M059J (cell line): Measurements from ENCODE around the gene PHACTR3. TPM values are rescaled to one million over a fixed set of nuclear protein-coding genes. Genes with fewer than 3 reads are reported as not detected.

Source experiments
- DNase-seq: peaks from one replicate; pipeline ENCODE4 v3.0.0-alpha.2; 2012; ENCODE audit warnings: low read depth
- total RNA-seq: library from RNA; depleted of rRNA; stranded (reverse); fragments of >200 nt; shearing (Covaris generic); gene quantifications from 2 replicates; pipeline ENCODE4 v1.2.3, GENCODE V29; 2014

Gene PHACTR3
- total RNA-seq, 1 experiment from 2014 or later, result not detected

- no peak for DNase-seq
Measured at GRCh38 chr20:59777331-59777725, 173.0 kb downstream of the PHACTR3 start.

DNA sequence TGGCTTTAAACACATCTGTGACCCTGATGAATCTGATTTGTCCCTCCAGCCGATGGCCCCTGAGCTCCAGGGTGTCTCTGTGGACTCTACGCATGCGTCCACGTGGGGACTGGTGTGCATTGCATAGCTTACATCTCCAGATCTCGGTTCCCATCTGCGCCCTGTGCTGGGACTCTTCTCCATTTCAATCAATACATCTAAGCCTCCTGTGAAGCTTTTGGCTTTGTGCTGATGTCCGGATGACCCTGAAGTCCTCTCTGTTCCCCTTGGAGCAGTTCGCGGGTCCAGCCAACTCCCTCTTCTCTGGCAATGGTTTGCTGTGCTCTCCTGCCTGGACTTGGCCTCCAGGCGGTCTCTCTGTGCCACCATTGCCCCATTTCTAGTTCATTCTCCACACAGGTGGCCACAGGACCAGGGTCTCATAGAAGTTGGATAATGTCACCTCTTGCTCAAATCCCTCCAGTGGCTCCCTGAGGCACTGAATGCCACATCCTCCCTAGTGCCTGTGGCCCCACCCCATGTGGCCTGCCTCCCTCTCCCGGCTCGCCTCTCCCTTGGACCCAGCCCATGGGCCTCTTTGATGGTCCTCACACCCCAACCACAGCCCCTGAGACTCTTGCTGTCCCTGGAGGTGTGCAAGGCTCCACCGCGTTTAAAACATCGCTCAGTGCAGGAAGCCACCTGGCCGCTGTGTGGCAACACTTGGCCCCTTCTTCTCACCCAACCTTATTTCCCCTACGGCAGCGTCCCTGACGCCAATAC is 173.7 kb downstream of the PHACTR3 start:
- no peak for DNase-seq

DNA sequence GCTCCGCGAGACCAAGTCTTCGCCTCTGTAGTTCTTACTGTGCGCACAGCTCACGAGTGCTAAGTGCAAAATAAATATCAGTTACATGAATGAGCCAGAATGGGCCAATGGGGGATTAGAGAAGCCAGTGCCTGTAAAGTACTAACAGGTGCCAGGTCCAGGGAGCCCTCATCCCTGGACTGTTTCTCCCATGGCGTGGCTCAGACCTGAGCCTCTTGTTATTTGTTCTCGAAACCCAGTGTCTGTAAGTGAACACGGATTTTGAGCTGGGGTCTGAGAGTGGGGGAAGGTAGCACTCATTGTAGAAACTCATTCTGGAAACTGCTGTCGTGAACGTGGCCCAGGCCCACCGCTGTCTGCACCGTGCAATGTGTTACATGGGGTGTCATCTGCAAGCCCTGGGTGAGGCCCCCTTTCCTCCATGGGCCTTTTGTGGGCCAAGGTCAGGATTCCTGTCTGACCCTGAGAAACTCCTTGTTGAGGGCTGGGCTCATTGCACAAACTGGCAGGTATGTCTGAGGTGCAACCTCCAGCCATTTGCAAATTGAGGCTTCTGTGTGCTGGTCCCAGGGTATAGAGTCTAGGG is 174.4 kb downstream of the PHACTR3 start:
- no peak for DNase-seq

DNA sequence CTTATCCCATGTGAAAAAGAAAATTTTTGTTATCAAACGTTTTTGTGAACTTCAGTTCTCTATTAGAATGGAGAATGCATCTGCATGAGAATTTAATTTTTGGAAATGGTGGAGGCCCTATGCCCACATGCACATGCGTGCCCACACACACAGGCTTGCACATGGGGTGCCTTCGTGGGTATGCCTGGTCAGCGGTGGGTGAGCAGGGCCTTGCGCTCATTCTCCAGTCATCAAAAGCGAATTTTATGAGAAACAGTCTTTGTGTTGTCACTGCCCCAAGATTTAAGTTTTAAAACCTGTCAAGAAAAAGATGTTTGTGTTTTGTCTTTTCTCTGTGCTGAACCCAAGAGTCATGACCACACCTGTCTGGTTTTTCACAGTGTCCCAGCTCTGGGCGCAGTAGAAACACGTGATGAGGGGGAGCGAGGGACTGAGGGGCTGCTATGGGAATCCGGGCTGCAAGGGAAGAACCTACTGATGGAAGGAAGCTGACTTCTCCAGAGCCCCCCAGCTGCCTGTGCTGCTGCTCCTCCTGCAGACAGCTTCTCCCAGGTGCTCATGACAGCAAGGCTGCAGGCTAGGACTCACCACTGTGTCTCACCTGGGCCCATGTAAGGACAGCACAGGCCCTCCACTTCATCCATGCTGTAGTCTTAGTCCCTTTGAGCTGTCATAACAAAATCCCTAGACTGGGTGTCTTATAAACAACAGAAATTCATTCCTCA is 175.5 kb downstream of the PHACTR3 start:
- DNase-seq, result no peak

GRCh38 chr20:59780494-59781185 is 176.3 kb downstream of the PHACTR3 start:
- no peak for DNase-seq

DNA sequence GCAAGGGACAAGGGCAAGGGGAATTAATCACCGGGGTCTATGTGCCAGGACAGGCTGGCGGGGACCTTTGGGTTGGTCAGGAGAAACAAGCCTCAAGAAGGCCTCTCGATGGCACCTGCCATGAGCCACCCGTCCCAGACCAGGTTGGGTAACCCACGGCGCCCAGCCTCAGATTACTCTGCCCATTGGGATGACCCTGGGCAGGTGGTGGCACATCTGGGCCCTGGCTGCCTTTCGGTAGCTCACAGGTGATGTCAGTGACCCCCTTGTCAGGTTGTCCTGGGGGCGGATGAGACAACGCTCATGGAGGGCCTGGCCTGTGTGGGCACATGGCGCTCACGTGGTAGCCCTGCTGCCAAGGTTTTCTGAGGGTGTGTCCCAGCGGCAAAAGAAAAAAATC is 176.9 kb downstream of the PHACTR3 start:
- DNase-seq, result no peak

- DNase-seq, result peak; percentile 40
Measured at GRCh38 chr20:59782986-59783640, 178.8 kb downstream of the PHACTR3 start.

DNA sequence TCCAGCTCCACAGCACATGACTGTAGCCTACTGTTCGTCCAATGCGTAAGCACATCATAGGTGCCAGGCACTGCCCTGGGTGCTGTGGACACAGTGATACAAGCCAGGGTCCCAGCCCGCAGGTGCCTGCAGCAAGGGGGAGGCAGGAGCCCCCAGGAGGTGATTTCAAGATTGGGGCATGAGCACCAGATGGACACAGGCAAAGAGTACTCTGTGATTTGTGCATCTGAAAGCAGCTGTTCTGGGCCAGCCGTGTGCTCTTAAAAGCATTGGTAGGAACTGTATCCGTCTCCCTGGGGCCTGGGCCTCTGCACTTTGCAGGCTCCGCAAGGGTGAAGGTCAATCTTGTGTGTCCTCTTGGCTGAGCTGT is 179.3 kb downstream of the PHACTR3 start:
- DNase-seq, result no peak

DNA sequence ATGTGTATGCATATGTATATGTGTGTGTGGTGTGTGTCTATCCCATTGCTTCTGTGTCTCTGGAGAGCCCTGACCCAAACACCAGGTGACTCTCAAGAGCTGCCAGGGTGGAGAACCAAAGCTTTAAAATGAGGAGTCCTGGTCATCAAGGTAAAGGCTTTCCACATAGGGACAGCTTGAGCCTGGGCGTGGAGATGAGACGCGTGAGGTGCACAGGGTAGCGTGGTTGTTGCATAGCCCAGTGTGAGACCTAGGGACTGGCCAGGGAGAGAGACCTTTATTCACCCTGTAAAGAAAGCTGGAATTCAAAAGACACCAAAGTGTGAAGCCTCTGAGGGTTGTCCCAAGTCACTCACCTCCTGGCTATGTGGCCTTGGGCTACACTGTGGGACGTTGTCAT is 180.0 kb downstream of the PHACTR3 start:
- DNase-seq, result no peak

DNA sequence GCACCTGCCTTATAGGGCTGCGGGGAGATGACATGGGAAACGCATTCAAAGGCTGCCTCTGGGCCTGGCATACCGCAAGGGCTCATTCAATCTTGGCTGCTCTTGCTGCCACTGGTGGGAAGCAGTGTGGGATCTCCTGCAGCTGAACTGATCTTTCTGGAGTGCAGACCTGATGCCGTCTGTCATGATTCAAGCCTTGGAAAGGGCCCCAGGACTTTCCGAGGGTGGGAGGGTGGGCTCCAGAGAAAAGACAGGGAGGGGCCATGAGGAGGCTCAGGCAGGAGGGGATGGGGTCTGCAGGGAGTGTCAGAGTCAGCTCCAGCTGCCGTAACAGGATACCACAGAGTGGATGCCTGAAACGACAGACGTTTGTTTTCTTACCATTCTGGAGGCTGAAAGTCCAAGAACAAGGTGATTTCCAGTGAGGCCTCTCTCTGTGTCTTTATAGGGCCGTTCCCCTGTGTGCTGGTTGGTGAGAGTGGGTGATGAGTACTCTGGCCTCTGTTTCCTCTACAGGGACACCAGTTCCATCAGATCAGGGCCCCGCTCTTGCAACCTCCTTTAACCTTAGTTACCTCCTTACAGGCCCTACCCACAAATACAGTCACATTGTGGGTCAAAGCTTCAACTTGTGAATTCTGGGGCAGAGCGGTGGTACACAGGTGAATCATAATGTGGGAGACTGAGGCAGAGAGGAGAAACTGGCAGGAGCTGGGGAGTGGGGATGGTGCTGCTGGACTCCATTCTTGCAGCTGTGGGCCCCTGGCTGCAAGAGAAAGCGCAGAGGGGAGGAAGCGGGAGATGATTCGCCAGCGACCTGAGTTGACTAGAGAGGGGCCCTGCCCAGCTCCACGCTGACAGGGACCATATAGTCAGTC is 180.7 kb downstream of the PHACTR3 start:
- DNase-seq, result no peak

- no peak for DNase-seq
Measured at GRCh38 chr20:59785669-59785959, 181.3 kb downstream of the PHACTR3 start.

DNA sequence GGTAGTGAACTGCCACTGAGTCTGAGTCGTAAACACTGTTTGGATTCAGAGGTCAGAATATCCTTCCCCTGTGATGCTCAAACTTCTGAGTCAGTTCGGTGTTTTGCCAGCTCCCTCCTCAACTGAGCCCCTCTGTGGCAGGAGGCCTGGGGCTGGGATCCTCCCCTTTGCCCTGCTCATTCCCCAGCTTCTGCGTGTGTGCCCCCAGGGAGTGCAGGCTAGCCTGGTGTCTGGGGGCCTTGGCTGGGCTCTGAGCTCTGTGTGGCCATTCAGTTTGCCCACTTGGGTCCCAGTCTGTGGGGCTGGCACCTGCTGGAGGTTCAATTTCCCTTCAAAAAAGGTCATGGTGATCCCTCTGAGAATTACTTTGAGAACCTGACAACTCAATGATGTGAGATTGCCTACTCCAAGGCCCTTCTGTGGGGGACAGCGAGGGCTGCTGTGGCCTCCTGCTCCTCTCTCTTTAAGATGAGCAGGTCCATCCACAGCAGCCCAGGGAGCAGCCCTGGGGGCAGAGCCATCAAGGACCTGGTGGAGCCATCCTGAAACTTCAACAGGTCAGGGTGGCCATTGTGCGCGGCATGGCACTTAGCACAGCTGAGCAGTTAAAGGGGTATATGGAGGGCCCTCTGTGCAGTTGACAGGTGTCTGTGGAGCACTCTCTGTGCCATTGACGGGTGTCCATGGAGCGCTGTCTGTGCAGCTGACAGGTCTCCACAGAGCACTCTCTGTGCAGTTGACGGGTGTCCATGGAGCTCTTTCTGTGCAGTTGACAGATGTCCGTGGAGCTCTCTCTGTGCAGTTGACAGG is 181.9 kb downstream of the PHACTR3 start:
- DNase-seq, result no peak

DNA sequence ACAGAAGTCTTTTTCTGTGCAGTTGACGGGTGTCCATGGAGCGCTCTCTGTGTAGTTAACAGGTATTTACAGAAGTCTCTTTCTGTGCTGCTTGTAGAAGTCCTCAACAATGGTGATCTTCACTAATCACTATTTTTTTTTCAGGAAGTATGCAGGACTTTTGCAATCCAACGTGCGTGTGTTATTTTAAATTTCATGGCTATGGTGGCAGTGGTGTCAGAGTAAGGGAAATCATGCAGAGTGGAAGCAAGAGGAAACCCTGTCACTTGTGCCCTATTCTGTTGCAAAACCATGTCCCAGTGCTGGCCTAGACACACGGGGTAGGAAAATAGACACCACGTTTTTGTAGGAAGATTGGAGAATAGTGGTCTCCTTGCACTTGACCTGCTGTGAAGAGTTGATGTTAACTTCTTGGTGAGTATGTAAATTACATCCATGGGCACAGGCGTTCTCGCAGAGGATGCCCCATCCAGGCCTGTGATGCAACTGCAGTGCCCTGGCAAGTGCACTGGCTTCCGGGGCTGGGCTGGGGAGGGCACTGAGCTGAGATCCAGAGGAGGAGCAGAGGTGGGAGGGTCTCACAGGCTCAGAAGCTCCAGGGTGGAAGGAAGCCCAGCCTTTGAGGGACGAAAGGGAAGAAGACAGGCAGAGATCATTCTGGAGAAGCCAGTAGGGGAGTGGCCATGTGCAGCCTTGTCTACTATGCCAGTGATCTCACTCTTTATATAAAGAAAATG is 182.6 kb downstream of the PHACTR3 start:
- no peak for DNase-seq

DNA sequence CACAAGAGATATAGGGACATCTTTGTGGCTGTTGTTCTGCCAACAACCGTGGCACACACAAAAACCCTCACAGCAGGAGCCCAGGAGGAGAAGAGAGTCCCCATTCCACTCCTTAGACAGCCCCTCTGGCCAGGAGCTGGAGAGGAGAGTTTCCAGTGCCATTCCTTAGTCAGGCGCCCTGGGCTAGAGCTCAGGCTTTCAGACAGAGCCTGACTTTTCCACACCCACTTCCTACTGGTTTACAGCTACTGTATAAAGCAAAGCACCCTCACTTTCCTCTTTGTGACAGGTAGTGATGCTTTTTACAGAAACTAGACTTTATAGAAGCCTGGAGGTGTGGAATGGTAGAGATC is 183.2 kb downstream of the PHACTR3 start:
- DNase-seq, result no peak

DNA sequence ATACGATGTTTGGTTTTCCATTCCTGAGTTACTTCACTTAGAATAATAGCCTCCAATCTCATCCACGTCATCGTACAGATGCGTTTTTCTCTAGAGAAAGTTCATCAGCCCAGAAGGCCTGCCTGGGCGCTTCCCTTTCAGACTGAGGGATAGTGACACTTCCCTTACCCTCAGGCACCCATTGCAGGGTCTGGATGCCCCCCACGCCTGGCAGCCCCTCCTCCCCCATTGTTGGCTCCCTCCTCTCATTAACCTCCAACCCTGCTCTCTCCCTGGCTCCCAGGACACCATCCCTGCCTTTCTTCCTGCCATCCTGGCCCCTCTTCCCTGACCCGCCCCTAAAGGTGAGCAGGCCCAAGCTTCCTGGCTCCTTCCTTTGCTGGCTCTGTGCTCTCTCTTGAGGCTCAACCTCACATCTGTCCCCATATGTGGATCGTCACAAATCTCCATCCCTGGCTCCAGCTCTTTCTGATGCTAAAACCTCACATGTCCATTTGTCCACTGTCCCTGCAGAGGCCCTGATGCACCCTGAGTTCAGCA is 183.9 kb downstream of the PHACTR3 start:
- DNase-seq, result no peak

GRCh38 chr20:59788811-59789397 is 184.6 kb downstream of the PHACTR3 start:
- DNase-seq, result no peak

DNA sequence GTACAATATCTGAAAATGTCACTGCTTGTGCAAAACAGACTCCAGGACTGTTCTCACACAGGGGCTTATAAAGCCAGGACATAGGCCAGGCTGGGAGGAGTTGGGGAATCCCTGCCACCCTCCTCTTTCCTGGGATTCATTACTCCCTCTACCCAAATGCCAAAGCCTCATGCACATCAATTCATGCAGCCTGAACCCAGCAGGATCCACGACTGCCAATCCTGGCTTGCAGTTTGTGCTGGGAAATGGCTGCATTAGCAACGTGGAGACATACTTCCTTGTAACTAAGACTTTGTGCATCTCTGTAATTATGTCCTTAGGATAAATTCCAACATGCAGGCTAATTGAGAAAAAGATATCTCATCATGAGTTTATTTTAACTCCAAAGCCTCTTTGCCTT is 185.3 kb downstream of the PHACTR3 start:
- no peak for DNase-seq

GRCh38 chr20:59790346-59790745 is 186.0 kb downstream of the PHACTR3 start:
- no peak for DNase-seq

DNA sequence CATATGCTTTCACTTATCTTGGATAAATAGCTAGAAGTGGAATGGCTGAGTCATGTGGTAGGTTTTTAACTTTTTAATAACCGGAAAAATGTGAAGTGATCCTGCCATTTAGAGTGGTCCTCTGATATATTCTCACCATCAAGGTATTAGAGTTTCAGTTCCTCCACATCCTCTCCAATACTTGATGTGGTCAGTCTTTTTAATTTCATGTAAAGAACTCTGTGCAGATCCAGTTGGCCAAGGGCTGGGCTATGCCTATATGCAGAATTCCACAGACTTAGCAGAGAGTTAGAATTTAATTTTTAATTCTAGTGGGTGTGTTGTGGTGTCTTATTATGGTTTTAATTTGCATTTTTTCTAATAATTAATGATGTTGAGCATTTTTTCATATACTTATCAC is 188.0 kb downstream of the PHACTR3 start:
- no peak for DNase-seq
